Measurements from ENCODE around the gene ROBO3.

ROBO3 gene

GRCh38 chr11:124915541-124916369 lies 50.5 kb downstream of the ROBO3 start:
- 90% methylated on average over 3 of the region's 3 CpGs for WGBS
- Histone ChIP-seq H3K4me1 (ENCODE audit: insufficient read depth, low read length) (no peaks in the 10 kb centered on the region), H3K27me3 (ENCODE audit: insufficient read depth, low read length) (peaks cover 30% of the 10 kb centered on the region), H3K36me3 (ENCODE audit: insufficient read depth, low read length) (no peaks in the 10 kb centered on the region), H3K9me3 (ENCODE audit: insufficient read depth, low read depth, low read length) (peaks cover 10% of the 10 kb centered on the region; the same call in 1 of the 2 replicates), H3K27ac (ENCODE audit: low read depth, low read length) (no peak overlapping the region), H3K4me3 (ENCODE audit: low read length) (no peak overlapping the region), H3K9ac (ENCODE audit: low read depth, low read length) (no peak overlapping the region)

- Histone ChIP-seq H3K9ac (ENCODE audit: low read depth, low read length) (no peak overlapping the region), H3K9me3 (ENCODE audit: insufficient read depth, low read depth, low read length) (peaks cover 10% of the 10 kb centered on the region; the same call in 1 of the 2 replicates), H3K36me3 (ENCODE audit: insufficient read depth, low read length) (no peaks in the 10 kb centered on the region), H3K4me1 (ENCODE audit: insufficient read depth, low read length) (no peaks in the 10 kb centered on the region), H3K27me3 (ENCODE audit: insufficient read depth, low read length) (peaks cover 36% of the 10 kb centered on the region), H3K27ac (ENCODE audit: low read depth, low read length) (no peak overlapping the region), H3K4me3 (ENCODE audit: low read length) (no peak overlapping the region)
Observed at GRCh38 chr11:124916370-124916710, 51.1 kb downstream of the ROBO3 start.

GRCh38 chr11:124917115-124917637 lies 51.9 kb downstream of the ROBO3 start:
- Histone ChIP-seq H3K27me3 (ENCODE audit: insufficient read depth, low read length) (peaks cover 44% of the 10 kb centered on the region), H3K27ac (ENCODE audit: low read depth, low read length) (no peak overlapping the region), H3K4me3 (ENCODE audit: low read length) (no peak overlapping the region), H3K9me3 (ENCODE audit: insufficient read depth, low read depth, low read length) (peaks cover 9% of the 10 kb centered on the region; the same call in 1 of the 2 replicates), H3K4me1 (ENCODE audit: insufficient read depth, low read length) (no peaks in the 10 kb centered on the region), H3K9ac (ENCODE audit: low read depth, low read length) (no peak overlapping the region), H3K36me3 (ENCODE audit: insufficient read depth, low read length) (no peaks in the 10 kb centered on the region)
- 92% methylated on average over 6 of the region's 6 CpGs for WGBS

GRCh38 chr11:124918950-124919349 lies 53.7 kb downstream of the ROBO3 start, which contains the start of gene HEPN1:
HEPN1 (plus strand) TSS chr11:124919250.
- Histone ChIP-seq H3K4me3 (ENCODE audit: low read length) (no peak within 1 kb of the TSS), H3K4me1 (ENCODE audit: insufficient read depth, low read length) (no peaks in the 10 kb centered on the region), H3K36me3 (ENCODE audit: insufficient read depth, low read length) (no peaks in the 10 kb centered on the region), H3K9ac (ENCODE audit: low read depth, low read length) (no peak within 1 kb of the TSS), H3K27ac (ENCODE audit: low read depth, low read length) (no peak within 1 kb of the TSS), H3K9me3 (ENCODE audit: insufficient read depth, low read depth, low read length) (peaks cover 4% of the 10 kb centered on the region; the same call in 1 of the 2 replicates), H3K27me3 (ENCODE audit: insufficient read depth, low read length) (peaks cover 60% of the 10 kb centered on the region)
- 93% methylated on average over 3 of the region's 3 CpGs for WGBS

- H3K4me3 ChIP-seq (ENCODE audit: low read length): no peak overlapping the region
- no peaks in the 10 kb centered on the region for H3K4me1 ChIP-seq (ENCODE audit: insufficient read depth, low read length)
- peaks cover 4% of the 10 kb centered on the region; the same call in 1 of the 2 replicates for H3K9me3 ChIP-seq (ENCODE audit: insufficient read depth, low read depth, low read length)
- no peaks in the 10 kb centered on the region for H3K36me3 ChIP-seq (ENCODE audit: insufficient read depth, low read length)
- H3K9ac ChIP-seq (ENCODE audit: low read depth, low read length): no peak overlapping the region
- WGBS: 98% methylated on average over 2 of the region's 2 CpGs
- H3K27me3 ChIP-seq (ENCODE audit: insufficient read depth, low read length): peaks cover 67% of the 10 kb centered on the region
- no peak overlapping the region for H3K27ac ChIP-seq (ENCODE audit: low read depth, low read length)
Observed at GRCh38 chr11:124919898-124920297, 54.7 kb downstream of the ROBO3 start.

- no peak overlapping the region for H3K27ac ChIP-seq (ENCODE audit: low read depth, low read length)
- H3K4me1 ChIP-seq (ENCODE audit: insufficient read depth, low read length): no peaks in the 10 kb centered on the region
- H3K9ac ChIP-seq (ENCODE audit: low read depth, low read length): no peak overlapping the region
- 93% methylated on average over 4 of the region's 5 CpGs for WGBS
- H3K36me3 ChIP-seq (ENCODE audit: insufficient read depth, low read length): no peaks in the 10 kb centered on the region
- H3K27me3 ChIP-seq (ENCODE audit: insufficient read depth, low read length): peaks cover 67% of the 10 kb centered on the region
- H3K4me3 ChIP-seq (ENCODE audit: low read length): peak overlapping the region; percentile 53
- peaks cover 4% of the 10 kb centered on the region; the same call in 1 of the 2 replicates for H3K9me3 ChIP-seq (ENCODE audit: insufficient read depth, low read depth, low read length)
Observed at GRCh38 chr11:124920356-124920755, 55.1 kb downstream of the ROBO3 start.

- Histone ChIP-seq H3K27me3 (ENCODE audit: insufficient read depth, low read length) (peaks cover 67% of the 10 kb centered on the region), H3K9ac (ENCODE audit: low read depth, low read length) (peak overlapping the region; percentile 57), H3K4me3 (ENCODE audit: low read length) (peak overlapping the region; percentile 53), H3K9me3 (ENCODE audit: insufficient read depth, low read depth, low read length) (peaks cover 4% of the 10 kb centered on the region; the same call in 1 of the 2 replicates), H3K36me3 (ENCODE audit: insufficient read depth, low read length) (no peaks in the 10 kb centered on the region), H3K4me1 (ENCODE audit: insufficient read depth, low read length) (no peaks in the 10 kb centered on the region), H3K27ac (ENCODE audit: low read depth, low read length) (no peak overlapping the region)
- WGBS: 3% methylated on average over 82 of the region's 82 CpGs
Observed at GRCh38 chr11:124920870-124921609, 55.8 kb downstream of the ROBO3 start.

- no peak overlapping the region for H3K9ac ChIP-seq (ENCODE audit: low read depth, low read length)
- H3K27ac ChIP-seq (ENCODE audit: low read depth, low read length): no peak overlapping the region
- 97% methylated on average over 4 of the region's 4 CpGs for WGBS
- no peak overlapping the region for H3K4me3 ChIP-seq (ENCODE audit: low read length)
- H3K27me3 ChIP-seq (ENCODE audit: insufficient read depth, low read length): peaks cover 67% of the 10 kb centered on the region
- H3K4me1 ChIP-seq (ENCODE audit: insufficient read depth, low read length): no peaks in the 10 kb centered on the region
- peaks cover 4% of the 10 kb centered on the region; the same call in 1 of the 2 replicates for H3K9me3 ChIP-seq (ENCODE audit: insufficient read depth, low read depth, low read length)
- H3K36me3 ChIP-seq (ENCODE audit: insufficient read depth, low read length): no peaks in the 10 kb centered on the region
Observed at GRCh38 chr11:124922831-124923230, 57.6 kb downstream of the ROBO3 start.

GRCh38 chr11:124923296-124923695 lies 58.1 kb downstream of the ROBO3 start:
- H3K9ac ChIP-seq (ENCODE audit: low read depth, low read length): no peak overlapping the region

GRCh38 chr11:124928942-124929665 lies 63.9 kb downstream of the ROBO3 start:
- no peak overlapping the region for H3K27ac ChIP-seq (ENCODE audit: low read depth, low read length)
- no peak overlapping the region for H3K4me3 ChIP-seq (ENCODE audit: low read length)
- no peak overlapping the region for H3K9ac ChIP-seq (ENCODE audit: low read depth, low read length)
- H3K27me3 ChIP-seq (ENCODE audit: insufficient read depth, low read length): peaks cover 28% of the 10 kb centered on the region
- no peaks in the 10 kb centered on the region for H3K36me3 ChIP-seq (ENCODE audit: insufficient read depth, low read length)
- WGBS: 84% methylated on average over 4 of the region's 4 CpGs
- H3K4me1 ChIP-seq (ENCODE audit: insufficient read depth, low read length): no peaks in the 10 kb centered on the region
- no peaks in the 10 kb centered on the region for H3K9me3 ChIP-seq (ENCODE audit: insufficient read depth, low read depth, low read length)

More at GRCh38 chr11:124923296-124923695, 58.1 kb downstream of the ROBO3 start:
- Histone ChIP-seq H3K36me3 (ENCODE audit: insufficient read depth, low read length) (no peaks in the 10 kb centered on the region), H3K27me3 (ENCODE audit: insufficient read depth, low read length) (peaks cover 66% of the 10 kb centered on the region), H3K9me3 (ENCODE audit: insufficient read depth, low read depth, low read length) (peaks cover 4% of the 10 kb centered on the region; the same call in 1 of the 2 replicates), H3K4me3 (ENCODE audit: low read length) (no peak overlapping the region), H3K27ac (ENCODE audit: low read depth, low read length) (no peak overlapping the region), H3K4me1 (ENCODE audit: insufficient read depth, low read length) (no peaks in the 10 kb centered on the region)

Measured in HUES64 (cell line).